Esophagus squamous epithelium (tissue), 4 donors: ENCODE results near the gene SULT2B1.

ENCODE experiments used
- CTCF ChIP-seq, 6 experiments: fragments of 450-650 bp in 4 of 6; fragments of 200-600 bp in 2 of 6; sonication (generic) in 2 of 6; IDR thresholded peaks; one replicate each; pipeline ENCODE4 v1.5.1; 2016 to 2019; ENCODE audit warnings: antibody characterized with exemption in 6 of 6, mild to moderate bottlenecking in 4 of 6, moderate library complexity in 4 of 6
- POLR2A ChIP-seq, 4 donors: fragments of 450-650 bp; IDR thresholded peaks; one replicate each; pipeline ENCODE4 v1.6.1; 2017; ENCODE audit warnings: antibody characterized with exemption in 4 of 4, mild to moderate bottlenecking in 4 of 4, moderate library complexity in 3 of 4

DNA sequence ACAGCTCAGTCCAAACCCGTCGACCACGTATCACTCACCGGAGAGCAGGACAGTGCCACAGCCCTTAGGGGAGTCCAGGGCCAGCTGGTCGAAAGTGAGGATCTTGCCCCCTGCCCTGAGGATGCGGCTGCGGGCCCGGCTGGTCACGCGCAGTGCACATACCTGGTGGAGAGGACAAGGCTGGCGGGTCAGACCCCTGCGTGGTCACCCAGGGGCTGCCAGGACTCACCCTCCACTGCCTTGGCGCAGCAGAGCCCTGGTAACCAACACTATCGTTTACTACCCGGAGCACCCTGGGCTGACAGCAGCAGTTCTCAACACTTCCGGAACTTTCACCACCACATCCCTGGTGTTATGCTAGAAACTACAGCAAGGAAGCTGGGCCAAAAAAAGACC, 64.1 kb downstream of the SULT2B1 start:
- TF ChIP-seq POLR2A (IDR thresholded peaks at IDR 0.05) (no peak), CTCF (IDR thresholded peaks at IDR 0.05) (no peak)
